Stimulated activated naive B cell treated with anti-CD40 and anti-IgM and Interleukin-4, amounts not matched to agents 10 μg/mL and 1 μg/mL and 100 μg/mL, for 72 hours (primary cell): ENCODE measurements around the gene DIP2B.
"Not testable (repeated sequence)": the region's sequence is repeated elsewhere in the genome, so short reads cannot be mapped to it uniquely, and the experiment has no call there.

Experiments used
- ATAC-seq, 2 donors: fragments of 150-1000 bp; cut with Tn5 transposase; replicated peaks; 2 replicates each; pipeline ENCODE4 v1.10.0; 2021; ENCODE audit warnings: moderate library complexity in 1 of 2
- DNase-seq: peaks from one replicate; pipeline ENCODE4 v3.0.0; 2021
- H3K27ac Mint-ChIP-seq: one replicate; pipeline ENCODE4 v1.8.0; 2022; ENCODE audit warnings: mild to moderate bottlenecking, mixed read lengths
- H3K27me3 Mint-ChIP-seq, 2 donors: one replicate each; pipeline ENCODE4 v1.8.0; 2022; ENCODE audit warnings: mixed read lengths in 2 of 2
- H3K36me3 Mint-ChIP-seq, 2 donors: one replicate each; pipeline ENCODE4 v1.8.0; 2022; ENCODE audit warnings: mixed read lengths in 2 of 2, mild to moderate bottlenecking in 1 of 2
- H3K4me1 Mint-ChIP-seq, 2 donors: one replicate each; pipeline ENCODE4 v1.8.0; 2022; ENCODE audit warnings: mixed read lengths in 2 of 2, mild to moderate bottlenecking in 1 of 2
- H3K4me3 Mint-ChIP-seq, 2 donors: one replicate each; pipeline ENCODE4 v1.8.0; 2022; ENCODE audit warnings: mild to moderate bottlenecking in 2 of 2, mixed read lengths in 2 of 2, moderate library complexity in 1 of 2
- H3K9me3 Mint-ChIP-seq, 2 donors: one replicate each; pipeline ENCODE4 v1.8.0; 2022; ENCODE audit warnings: mixed read lengths in 2 of 2, mild to moderate bottlenecking in 1 of 2

The DIP2B gene

GRCh38 chr12:50508970-50509663, 4.3 kb downstream of the DIP2B start:
- peak overlapping the region; percentile 65 for H3K27ac Mint-ChIP-seq
- peaks cover 0 to 3% of the 10 kb centered on the region in 2 donors for H3K36me3 Mint-ChIP-seq
- no peaks in the 10 kb centered on the region for H3K27me3 Mint-ChIP-seq
- no peak for DNase-seq
- H3K4me3 Mint-ChIP-seq = peak overlapping the region in 1 of 2 donors; percentile 36
- H3K9me3 Mint-ChIP-seq = no peaks in the 10 kb centered on the region
- H3K4me1 Mint-ChIP-seq = peaks cover 38 to 68% of the 10 kb centered on the region in 2 donors
- no peak for ATAC-seq

- peak overlapping the region; percentile 7 to 29 for H3K4me3 Mint-ChIP-seq
- peaks cover 29 to 52% of the 10 kb centered on the region in 2 donors for H3K4me1 Mint-ChIP-seq
- peaks cover 6 to 11% of the 10 kb centered on the region in 2 donors for H3K36me3 Mint-ChIP-seq
- ATAC-seq (peak; percentile 30 to 55), DNase-seq (no peak)
- no peaks in the 10 kb centered on the region for H3K27me3 Mint-ChIP-seq
- H3K27ac Mint-ChIP-seq = peak overlapping the region; percentile 89
- peaks cover 2 to 4% of the 10 kb centered on the region in 2 donors for H3K9me3 Mint-ChIP-seq
Observed at GRCh38 chr12:50514526-50515276, 9.9 kb downstream of the DIP2B start.

- no peak for ATAC-seq
- H3K27me3 Mint-ChIP-seq = no peaks in the 10 kb centered on the region
- peaks cover 24 to 43% of the 10 kb centered on the region in 2 donors for H3K4me1 Mint-ChIP-seq
Observed at GRCh38 chr12:50515587-50515986, 10.8 kb downstream of the DIP2B start.

GRCh38 chr12:50517421-50518048, 12.8 kb downstream of the DIP2B start:
- peaks cover 3 to 4% of the 10 kb centered on the region in 2 donors for H3K9me3 Mint-ChIP-seq
- no peak overlapping the region for H3K27ac Mint-ChIP-seq
- peaks cover 29 to 36% of the 10 kb centered on the region in 2 donors for H3K4me1 Mint-ChIP-seq
- peaks cover 9 to 15% of the 10 kb centered on the region in 2 donors for H3K36me3 Mint-ChIP-seq
- DNase-seq (peak; percentile 45), ATAC-seq (peak; percentile 88)
- H3K4me3 Mint-ChIP-seq = no peak overlapping the region
- H3K27me3 Mint-ChIP-seq = no peaks in the 10 kb centered on the region

More at GRCh38 chr12:50515587-50515986, 10.8 kb downstream of the DIP2B start:
- no peak for DNase-seq
- peak overlapping the region; percentile 81 for H3K27ac Mint-ChIP-seq
- peaks cover 6 to 11% of the 10 kb centered on the region in 2 donors for H3K36me3 Mint-ChIP-seq
- H3K4me3 Mint-ChIP-seq = peak overlapping the region in 1 of 2 donors; percentile 23
- H3K9me3 Mint-ChIP-seq = peaks cover 2 to 4% of the 10 kb centered on the region in 2 donors

GRCh38 chr12:50518090-50518489, 13.3 kb downstream of the DIP2B start:
- Mint-ChIP-seq H3K4me1 (peaks cover 29 to 30% of the 10 kb centered on the region in 2 donors), H3K9me3 (peaks cover 3 to 4% of the 10 kb centered on the region in 2 donors), H3K27ac (no peak overlapping the region), H3K4me3 (no peak overlapping the region), H3K36me3 (peaks cover 11 to 19% of the 10 kb centered on the region in 2 donors), H3K27me3 (no peaks in the 10 kb centered on the region)
- peak in 1 of 2 donors; percentile 0 for ATAC-seq
- no peak for DNase-seq

GRCh38 chr12:50519353-50519752, 14.6 kb downstream of the DIP2B start:
- Mint-ChIP-seq H3K27me3 (no peaks in the 10 kb centered on the region), H3K36me3 (peaks cover 13 to 21% of the 10 kb centered on the region in 2 donors), H3K4me3 (no peak overlapping the region), H3K9me3 (peaks cover 2 to 6% of the 10 kb centered on the region in 2 donors), H3K27ac (peak overlapping the region; percentile 11), H3K4me1 (peaks cover 27 to 29% of the 10 kb centered on the region in 2 donors)
- no peak for ATAC-seq
- DNase-seq = no peak

GRCh38 chr12:50520416-50521207, 15.8 kb downstream of the DIP2B start:
- ATAC-seq (no peak), DNase-seq (no peak)
- H3K4me1 Mint-ChIP-seq = peaks cover 21 to 27% of the 10 kb centered on the region in 2 donors
- peaks cover 15 to 23% of the 10 kb centered on the region in 2 donors for H3K36me3 Mint-ChIP-seq
- no peaks in the 10 kb centered on the region for H3K27me3 Mint-ChIP-seq
- H3K4me3 Mint-ChIP-seq = peak overlapping the region; percentile 58 to 64
- peaks cover 0 to 6% of the 10 kb centered on the region in 2 donors for H3K9me3 Mint-ChIP-seq
- H3K27ac Mint-ChIP-seq = peak overlapping the region; percentile 91

- not testable (repeated sequence) for H3K9me3 Mint-ChIP-seq, H3K27me3 Mint-ChIP-seq, H3K27ac Mint-ChIP-seq, DNase-seq, H3K4me3 Mint-ChIP-seq, ATAC-seq
- peaks cover 25 to 30% of the 10 kb centered on the region in 2 donors for H3K4me1 Mint-ChIP-seq
- peaks cover 20 to 27% of the 10 kb centered on the region in 2 donors for H3K36me3 Mint-ChIP-seq
Observed at GRCh38 chr12:50521781-50522180, 17.0 kb downstream of the DIP2B start.

- peaks cover 22 to 27% of the 10 kb centered on the region in 2 donors for H3K36me3 Mint-ChIP-seq
- no peak for DNase-seq
- H3K4me1 Mint-ChIP-seq = peaks cover 28 to 40% of the 10 kb centered on the region in 2 donors
- no peak for ATAC-seq
- H3K27ac Mint-ChIP-seq = no peak overlapping the region
- H3K4me3 Mint-ChIP-seq = no peak overlapping the region
- no peaks in the 10 kb centered on the region for H3K27me3 Mint-ChIP-seq
- peaks cover 0 to 5% of the 10 kb centered on the region in 2 donors for H3K9me3 Mint-ChIP-seq
Observed at GRCh38 chr12:50523772-50524171, 19.0 kb downstream of the DIP2B start.

- Mint-ChIP-seq H3K27ac (peak overlapping the region; percentile 7), H3K4me1 (peaks cover 31 to 49% of the 10 kb centered on the region in 2 donors), H3K4me3 (no peak overlapping the region), H3K36me3 (peaks cover 23 to 32% of the 10 kb centered on the region in 2 donors), H3K27me3 (no peaks in the 10 kb centered on the region), H3K9me3 (peaks cover 0 to 5% of the 10 kb centered on the region in 2 donors)
- ATAC-seq = no peak
- no peak for DNase-seq
Observed at GRCh38 chr12:50524621-50525020, 19.8 kb downstream of the DIP2B start.

GRCh38 chr12:50525422-50525821, 20.6 kb downstream of the DIP2B start:
- ATAC-seq (no peak), DNase-seq (no peak)
- Mint-ChIP-seq H3K27ac (peak overlapping the region; percentile 37), H3K36me3 (peaks cover 23 to 32% of the 10 kb centered on the region in 2 donors), H3K4me1 (peaks cover 31 to 49% of the 10 kb centered on the region in 2 donors), H3K9me3 (peaks cover 0 to 5% of the 10 kb centered on the region in 2 donors), H3K4me3 (no peak overlapping the region), H3K27me3 (no peaks in the 10 kb centered on the region)

- H3K4me1 Mint-ChIP-seq = peaks cover 27 to 49% of the 10 kb centered on the region in 2 donors
- peaks cover 22 to 29% of the 10 kb centered on the region in 2 donors for H3K36me3 Mint-ChIP-seq
- H3K27ac Mint-ChIP-seq = no peak overlapping the region
- peaks cover 0 to 4% of the 10 kb centered on the region in 2 donors for H3K9me3 Mint-ChIP-seq
- DNase-seq (no peak), ATAC-seq (no peak)
- H3K4me3 Mint-ChIP-seq = no peak overlapping the region
- H3K27me3 Mint-ChIP-seq = no peaks in the 10 kb centered on the region
Observed at GRCh38 chr12:50527359-50527726, 22.6 kb downstream of the DIP2B start.

- peaks cover 0 to 3% of the 10 kb centered on the region in 2 donors for H3K9me3 Mint-ChIP-seq
- peaks cover 24 to 49% of the 10 kb centered on the region in 2 donors for H3K4me1 Mint-ChIP-seq
- no peak for DNase-seq
- H3K36me3 Mint-ChIP-seq = peaks cover 18 to 24% of the 10 kb centered on the region in 2 donors
- no peaks in the 10 kb centered on the region for H3K27me3 Mint-ChIP-seq
- no peak for ATAC-seq
- no peak overlapping the region for H3K4me3 Mint-ChIP-seq
- H3K27ac Mint-ChIP-seq = peak overlapping the region; percentile 53
Observed at GRCh38 chr12:50528800-50529199, 24.0 kb downstream of the DIP2B start.
